HepG2 (cell line): Measurements from ENCODE around the gene MTHFD1L. TPM values are rescaled to one million over a fixed set of nuclear protein-coding genes. Genes with fewer than 3 reads are reported as not detected.

ENCODE experiments used
- ATAC-seq: fragments of 200-7000 bp; cut with Tn5 transposase; 3 replicates; pipeline ENCODE4 v1.9.1; 2020; ENCODE audit warnings: mild to moderate bottlenecking, moderate library complexity
- BruUV-seq: library from RNA; stranded (reverse); fragments of 400-500 nt; replicated peaks from 2 replicates; lab custom pipeline; 2021; lab: Mats Ljungman, UMichigan
- CTCF ChIA-PET: fragments of 300-600 bp; formaldehyde crosslinking; extraction: SDS; loops from one replicate; lab custom pipeline; 2021; ENCODE audit warnings: low total read pairs, inconsistent platforms, low intra/inter-chr PET ratio; lab: Yijun Ruan, JAX
- POLR2A ChIA-PET: fragments of 350-600 bp; sonication (Branson Sonifier 250); formaldehyde crosslinking; loops from one replicate; lab custom pipeline; 2020; ENCODE audit warnings: antibody characterized with exemption, inconsistent platforms; lab: Yijun Ruan, JAX
- DNase-seq: peaks from one replicate; pipeline ENCODE4 v3.0.0-alpha.2; 2015; ENCODE audit warnings: low spot score
- FAIRE-seq: peaks from 3 replicates; lab custom pipeline; 2011; peaks lifted over from hg19 to GRCh38; lab: Jason Lieb, UNC
- H2AFZ ChIP-seq: one replicate; pipeline ENCODE4 v1.6.1; 2011; ENCODE audit warnings: low read length, inconsistent platforms
- H3K27ac ChIP-seq: fragments of 300-600 bp; 3 replicates; pipeline ENCODE4 v1.8.0; 2011; ENCODE audit warnings: mixed run types, mild to moderate bottlenecking, mixed read lengths, low read length, inconsistent platforms; ENCODE audit not compliant: insufficient read depth; ENCODE audit errors: extremely low read length
- H3K27me3 ChIP-seq, 2 experiments: fragments of 200-600 bp in 1 of 2; 2 replicates in 1 of 2; 3 replicates in 1 of 2; pipeline versions ENCODE4 v1.6.0 to v1.8.0; 2011; ENCODE audit warnings: low read length in 2 of 2, mild to moderate bottlenecking in 2 of 2, moderate library complexity in 2 of 2, inconsistent platforms in 1 of 2; ENCODE audit not compliant: insufficient read depth in 2 of 2, control insufficient read depth in 1 of 2
- H3K36me3 ChIP-seq, 2 experiments: fragments of 200-600 bp in 1 of 2; replicated peaks in 1 of 2; 2 replicates in 1 of 2; 3 replicates in 1 of 2; pipeline versions ENCODE4 v1.5.1 to v1.8.0; 2011; ENCODE audit warnings: low read length in 2 of 2, inconsistent platforms in 1 of 2; ENCODE audit not compliant: insufficient read depth in 2 of 2, control insufficient read depth in 1 of 2
- H3K4me1 ChIP-seq: 2 replicates; pipeline ENCODE4 v1.5.1; 2012; ENCODE audit warnings: low read length, inconsistent platforms; ENCODE audit not compliant: insufficient read depth
- H3K4me2 ChIP-seq: 2 replicates; pipeline ENCODE4 v1.6.0; 2011; ENCODE audit warnings: low read depth, low read length, inconsistent platforms
- H3K4me3 ChIP-seq, 3 experiments: fragments of 200-600 bp in 1 of 3; sonication (generic), shearing (Covaris generic) in 1 of 3; replicated peaks in 1 of 3; 2 replicates each; pipeline ENCODE4 v1.5.1; 2011 to 2016; ENCODE audit warnings: low read length in 3 of 3, inconsistent platforms in 2 of 3, low read depth in 2 of 3, mild to moderate bottlenecking in 2 of 3, control low read depth in 1 of 3, mixed read lengths in 1 of 3; ENCODE audit not compliant: insufficient read depth in 1 of 3
- H3K79me2 ChIP-seq: one replicate; pipeline ENCODE4 v1.6.1; 2011; ENCODE audit warnings: low read length, inconsistent platforms; ENCODE audit not compliant: insufficient read depth
- H3K9ac ChIP-seq: 2 replicates; pipeline ENCODE4 v1.6.0; 2011; ENCODE audit warnings: mild to moderate bottlenecking, low read depth, low read length, inconsistent platforms; ENCODE audit not compliant: insufficient read depth
- H3K9me3 ChIP-seq: 2 replicates; pipeline ENCODE4 v1.5.1; 2012; ENCODE audit warnings: mild to moderate bottlenecking, low read length
- H4K20me1 ChIP-seq: 2 replicates; pipeline ENCODE4 v1.6.0; 2011; ENCODE audit warnings: inconsistent platforms, mild to moderate bottlenecking, low read length, moderate library complexity; ENCODE audit not compliant: insufficient read depth
- ARNTL ChIP-seq: sonication (generic); formaldehyde crosslinking; IDR thresholded peaks from 2 replicates; pipeline ENCODE4 v1.4.0; 2020; ENCODE audit warnings: mild to moderate bottlenecking, missing genetic modification reagents
- DMAP1 ChIP-seq: IDR thresholded peaks from 2 replicates; pipeline ENCODE4 v1.6.1; 2016
- E2F5 ChIP-seq: sonication (generic); formaldehyde crosslinking; conservative IDR thresholded peaks from 2 replicates; pipeline ENCODE4 v1.4.0; 2020; ENCODE audit warnings: missing genetic modification reagents
- FOXP1 ChIP-seq, 2 experiments: fragments of 450-650 bp in 1 of 2; IDR thresholded peaks; 2 replicates each; pipeline ENCODE4 v1.6.1; 2017 to 2018; ENCODE audit warnings: antibody characterized with exemption in 1 of 2
- GABPA ChIP-seq, 2 experiments: IDR thresholded peaks; 2 replicates each; pipeline ENCODE4 v1.6.1; 2011 to 2016; ENCODE audit warnings: low read depth in 2 of 2, low read length in 1 of 2, missing biosample characterization in 1 of 2, missing genetic modification characterization in 1 of 2
- KLF12 ChIP-seq: sonication (generic); formaldehyde crosslinking; IDR thresholded peaks from 2 replicates; pipeline ENCODE4 v1.4.0; 2020; ENCODE audit warnings: missing genetic modification reagents, borderline replicate concordance
- SP2 ChIP-seq: sonication (generic); formaldehyde crosslinking; IDR thresholded peaks from 2 replicates; pipeline ENCODE4 v1.5.1; 2020; ENCODE audit warnings: mild to moderate bottlenecking, missing genetic modification reagents
- U2AF2 ChIP-seq: fragments of 200-400 bp; formaldehyde crosslinking; IDR thresholded peaks from 2 replicates; pipeline ENCODE4 v1.6.1; 2017; ENCODE audit warnings: low read depth, mild to moderate bottlenecking, low read length
- ZBTB20 ChIP-seq: sonication (generic); formaldehyde crosslinking; IDR thresholded peaks from 2 replicates; pipeline ENCODE4 v1.8.1; 2023; ENCODE audit warnings: missing genetic modification reagents, low read depth, mild to moderate bottlenecking, borderline replicate concordance
- ZFP82 ChIP-seq: sonication (generic); formaldehyde crosslinking; IDR thresholded peaks from 2 replicates; pipeline ENCODE4 v1.5.1; 2020; ENCODE audit warnings: mild to moderate bottlenecking, missing genetic modification reagents, borderline replicate concordance
- ZNF143 ChIP-seq: sonication (generic); formaldehyde crosslinking; IDR thresholded peaks from 2 replicates; pipeline ENCODE4 v1.4.0; 2020; ENCODE audit warnings: missing genetic modification reagents
- ZNF225 ChIP-seq: sonication (generic); formaldehyde crosslinking; IDR thresholded peaks from 2 replicates; pipeline ENCODE4 v1.4.0; 2020; ENCODE audit warnings: mild to moderate bottlenecking, missing genetic modification reagents
- ZNF280D ChIP-seq: sonication (generic); formaldehyde crosslinking; IDR thresholded peaks from 2 replicates; pipeline ENCODE4 v1.5.1; 2020; ENCODE audit warnings: mild to moderate bottlenecking, missing genetic modification reagents
- ZNF816 ChIP-seq: sonication (generic); formaldehyde crosslinking; IDR thresholded peaks from 2 replicates; pipeline ENCODE4 v1.8.0; 2022; ENCODE audit warnings: missing genetic modification reagents, mild to moderate bottlenecking, borderline replicate concordance
- WGBS: methylation state at CpG from one replicate; pipeline ENCODE4 v1.1.6; 2017; ENCODE audit warnings: low lambda C conversion rate; 5-methylcytosine and 5-hydroxymethylcytosine counted together
- in situ Hi-C: cut with HindIII; loops from 2 replicates; pipeline ENCODE4 v1.10.0; 2017; ENCODE audit warnings: low pct_unique_long_range_greater_than_20kb; ENCODE audit not compliant: extremely low pct_ligation_motif_present
- intact Hi-C: fragments of 100-400 bp; cut with micrococcal nuclease; formaldehyde crosslinking; loops from one replicate; pipeline ENCODE4 v1.10.0; 2022; ENCODE audit not compliant: unreplicated experiment
- polyA plus RNA-seq, 8 experiments: library from polyadenylated mRNA; depleted of rRNA in 3 of 8; stranded (reverse) in 7 of 8; unstranded in 1 of 8; fragments of >200 nt; fragmentation: Illumina TruSeq in 4 of 8; extraction: Trizol in 4 of 8; gene quantifications; 2 replicates each; pipeline versions ENCODE4 v1.2.1 to v1.2.3, GENCODE V29; 2011 to 2016; ENCODE audit warnings: low read depth in 4 of 8, missing spikeins in 1 of 8, mixed read lengths in 1 of 8; ENCODE audit not compliant: insufficient read depth in 1 of 8
- total RNA-seq, 5 experiments: library from RNA; depleted of rRNA; stranded (reverse); fragments of >200 nt; fragmentation: Illumina TruSeq; extraction: Trizol; gene quantifications; 2 replicates each; pipeline ENCODE4 v1.2.3, GENCODE V29; 2016; ENCODE audit warnings: low read depth in 1 of 5
- TF ChIP-seq, protein P1 (sequence below): sonication (generic); formaldehyde crosslinking; IDR thresholded peaks from 2 replicates; pipeline ENCODE4 v1.9.0; 2022; ENCODE audit warnings: low read depth, missing genetic modification reagents
- TF ChIP-seq, protein P2 (sequence below): sonication (generic); formaldehyde crosslinking; conservative IDR thresholded peaks from 2 replicates; pipeline ENCODE4 v1.8.0; 2022; ENCODE audit warnings: mild to moderate bottlenecking, moderate library complexity, missing genetic modification reagents
- TF ChIP-seq, protein P3 (sequence below): sonication (generic); formaldehyde crosslinking; IDR thresholded peaks from 2 replicates; pipeline ENCODE4 v1.4.0; 2020; ENCODE audit warnings: mild to moderate bottlenecking, low read depth, missing genetic modification reagents

MTHFD1L gene
- total and polyA plus RNA-seq, 2 of the 13 experiments (the other 11 are each of a cell fraction or from before 2014, with no cell fraction given), result 24.0 to 39.6 TPM

GRCh38 chr6:150846641-150847040 is 18.9 kb upstream of the MTHFD1L start:
- in situ Hi-C loops, result no loop called here
- H3K27me3 ChIP-seq, result 0 out of 5 replicates have a peak, but pooled peaks cover 1 to 9% of the 10 kb centered on the region in 2 experiments
- ChIA-PET POLR2A (no interaction called here), CTCF (no interaction called here)
- intact Hi-C loops, result no loop called here
- no peaks in the 10 kb centered on the region for H3K79me2 ChIP-seq
- peaks cover 16% of the 10 kb centered on the region for H3K4me1 ChIP-seq
- no peak overlapping the region for H3K27ac ChIP-seq
- H3K4me3 ChIP-seq, result no peak overlapping the region
- no peaks in the 10 kb centered on the region for H3K9me3 ChIP-seq
- peak overlapping the region; percentile 20; the same call in 1 of the 2 replicates for H3K4me2 ChIP-seq
- no peak for FAIRE-seq
- H3K36me3 ChIP-seq, result no peaks in the 10 kb centered on the region
- no peak for DNase-seq
- 49% methylated on average over 5 of the region's 5 CpGs for WGBS
- ATAC-seq, result no peak
- H4K20me1 ChIP-seq, result no peaks in the 10 kb centered on the region
- TF ChIP-seq ZNF816 (CRISPR knock-in tag) (no peak), U2AF2 (no peak), ZNF280D (no peak), ZBTB20 (CRISPR knock-in tag) (no peak), ZNF225 (CRISPR knock-in tag) (no peak), ZNF143 (CRISPR knock-in tag) (no peak), FOXP1 (IDR thresholded peaks at IDR 0.05) (no peak), FOXP1 (CRISPR knock-in tag; IDR thresholded peaks at IDR 0.05) (no peak), SP2 (CRISPR knock-in tag) (no peak), KLF12 (CRISPR knock-in tag) (no peak), E2F5 (no peak), ZFP82 (CRISPR knock-in tag) (no peak), GABPA (IDR thresholded peaks at IDR 0.05; ENCODE audit: low read depth, low read length) (no peak), GABPA (CRISPR knock-in tag; IDR thresholded peaks at IDR 0.05; ENCODE audit: low read depth) (no peak), ARNTL (CRISPR knock-in tag) (no peak), DMAP1 (CRISPR knock-in tag) (no peak)
- TF ChIP-seq, protein P1, sequence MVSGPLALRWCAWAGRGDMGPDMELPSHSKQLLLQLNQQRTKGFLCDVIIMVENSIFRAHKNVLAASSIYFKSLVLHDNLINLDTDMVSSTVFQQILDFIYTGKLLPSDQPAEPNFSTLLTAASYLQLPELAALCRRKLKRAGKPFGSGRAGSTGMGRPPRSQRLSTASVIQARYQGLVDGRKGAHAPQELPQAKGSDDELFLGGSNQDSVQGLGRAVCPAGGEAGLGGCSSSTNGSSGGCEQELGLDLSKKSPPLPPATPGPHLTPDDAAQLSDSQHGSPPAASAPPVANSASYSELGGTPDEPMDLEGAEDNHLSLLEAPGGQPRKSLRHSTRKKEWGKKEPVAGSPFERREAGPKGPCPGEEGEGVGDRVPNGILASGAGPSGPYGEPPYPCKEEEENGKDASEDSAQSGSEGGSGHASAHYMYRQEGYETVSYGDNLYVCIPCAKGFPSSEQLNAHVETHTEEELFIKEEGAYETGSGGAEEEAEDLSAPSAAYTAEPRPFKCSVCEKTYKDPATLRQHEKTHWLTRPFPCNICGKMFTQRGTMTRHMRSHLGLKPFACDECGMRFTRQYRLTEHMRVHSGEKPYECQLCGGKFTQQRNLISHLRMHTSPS (CRISPR knock-in tag), result no peak
- TF ChIP-seq, protein P2, sequence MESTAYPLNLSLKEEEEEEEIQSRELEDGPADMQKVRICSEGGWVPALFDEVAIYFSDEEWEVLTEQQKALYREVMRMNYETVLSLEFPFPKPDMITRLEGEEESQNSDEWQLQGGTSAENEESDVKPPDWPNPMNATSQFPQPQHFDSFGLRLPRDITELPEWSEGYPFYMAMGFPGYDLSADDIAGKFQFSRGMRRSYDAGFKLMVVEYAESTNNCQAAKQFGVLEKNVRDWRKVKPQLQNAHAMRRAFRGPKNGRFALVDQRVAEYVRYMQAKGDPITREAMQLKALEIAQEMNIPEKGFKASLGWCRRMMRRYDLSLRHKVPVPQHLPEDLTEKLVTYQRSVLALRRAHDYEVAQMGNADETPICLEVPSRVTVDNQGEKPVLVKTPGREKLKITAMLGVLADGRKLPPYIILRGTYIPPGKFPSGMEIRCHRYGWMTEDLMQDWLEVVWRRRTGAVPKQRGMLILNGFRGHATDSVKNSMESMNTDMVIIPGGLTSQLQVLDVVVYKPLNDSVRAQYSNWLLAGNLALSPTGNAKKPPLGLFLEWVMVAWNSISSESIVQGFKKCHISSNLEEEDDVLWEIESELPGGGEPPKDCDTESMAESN (CRISPR knock-in tag), result no peak
- TF ChIP-seq, protein P3, sequence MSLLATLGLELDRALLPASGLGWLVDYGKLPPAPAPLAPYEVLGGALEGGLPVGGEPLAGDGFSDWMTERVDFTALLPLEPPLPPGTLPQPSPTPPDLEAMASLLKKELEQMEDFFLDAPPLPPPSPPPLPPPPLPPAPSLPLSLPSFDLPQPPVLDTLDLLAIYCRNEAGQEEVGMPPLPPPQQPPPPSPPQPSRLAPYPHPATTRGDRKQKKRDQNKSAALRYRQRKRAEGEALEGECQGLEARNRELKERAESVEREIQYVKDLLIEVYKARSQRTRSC (CRISPR knock-in tag), result no peak
- no peak overlapping the region for H2AFZ ChIP-seq
- BruUV-seq, result no TSS peak
- H3K9ac ChIP-seq, result no peak overlapping the region
